ENCODE data around the gene TYROBP. TPM values are rescaled to one million over a fixed set of nuclear protein-coding genes. Genes with fewer than 3 reads are reported as not detected.

TYROBP gene
- total and polyA plus RNA-seq, 2 of the 4 experiments (the other 2 are of a cell fraction) = not detected

GRCh38 chr19:35901854-35902661 lies 6.0 kb downstream of the TYROBP start, which contains the start of gene HCST:
TSS of gene HCST (plus strand) at chr19:35902529. CDS start at chr19:35902594, 65 bp downstream.
- peak within 1 kb of the TSS; percentile 89 for H2AFZ ChIP-seq (replicated peaks; ENCODE audit: low read length, poor library complexity)
- H4K91ac ChIP-seq (ENCODE audit: insufficient read depth, low read depth, low read length) = peak within 1 kb of the TSS; percentile 91
- in situ Hi-C loops (cut with MboI; ENCODE audit: low sequenced_read_pairs) (no loop called here), dilution Hi-C loops (cut with HindIII; ENCODE audit: low sequenced_read_pairs, unreplicated experiment) (no loop called here), intact Hi-C loops (cut with micrococcal nuclease) (no loop called here)
- BruUV-seq (replicated peaks) = no TSS peak
- peak within 1 kb of the TSS; percentile 77 to 98 for H4K8ac ChIP-seq (ENCODE audit: low read depth in 2 of 2, low read length in 2 of 2)
- 50% methylated on average over 3 of the region's 6 CpGs; no CpG with 5 or more reads in 1 of the 2 experiments for WGBS, 2 experiments (ENCODE audit: extremely low coverage in 2 of 2, insufficient read length in 1 of 2)
- H3K79me1 ChIP-seq (ENCODE audit: low read depth in 1 of 2, low read length in 2 of 2) = peaks cover 13 to 28% of the 10 kb centered on the region in 2 experiments; a peak in 3 of 4 replicates
- peak within 1 kb of the TSS; percentile 81; the same call in 2 of the 3 replicates for H2BK15ac ChIP-seq (ENCODE audit: low read depth, low read length)
- no peaks in the 10 kb centered on the region for H3K27me3 ChIP-seq (ENCODE audit: control insufficient read depth, insufficient read depth, low read length)
- peaks cover 20% of the 10 kb centered on the region for H3K9me1 ChIP-seq (ENCODE audit: insufficient read depth, low read length)
- peak within 1 kb of the TSS; percentile 98 for H2AK5ac ChIP-seq (ENCODE audit: low read depth, low read length)
- peak within 1 kb of the TSS; percentile 25 for H3K4me2 ChIP-seq (ENCODE audit: low read depth, low read length)
- no peaks in the 10 kb centered on the region for H4K20me1 ChIP-seq (ENCODE audit: insufficient read depth, low read length)
- H2BK20ac ChIP-seq (ENCODE audit: low read depth, low read length) = peak within 1 kb of the TSS; percentile 94
- peak within 1 kb of the TSS; percentile 93 for H3K4ac ChIP-seq (ENCODE audit: low read depth, low read length)
- TF ChIP-seq CEBPB (IDR thresholded peaks at IDR 0.05; ENCODE audit: low read depth, low read length) (no peak), MAFK (IDR thresholded peaks at IDR 0.05; ENCODE audit: low read depth, low read length) (no peak), CTCF (conservative IDR thresholded peaks at IDR 0.05; ENCODE audit: low read depth, low read length) (no peak), USF2 (IDR thresholded peaks at IDR 0.05; ENCODE audit: low read depth, low read length) (no peak), RCOR1 (IDR thresholded peaks at IDR 0.05; ENCODE audit: insufficient replicate concordance, low read length) (no peak), RAD21 (IDR thresholded peaks at IDR 0.05; ENCODE audit: low read length) (no peak), FOS (IDR thresholded peaks at IDR 0.05; ENCODE audit: low read depth, low read length) (no peak), ELK1 (IDR thresholded peaks at IDR 0.05; ENCODE audit: borderline replicate concordance, low read depth, low read length) (no peak), MXI1 (IDR thresholded peaks at IDR 0.05; ENCODE audit: borderline replicate concordance, low read depth, low read length) (no peak), MAZ (IDR thresholded peaks at IDR 0.05; ENCODE audit: borderline replicate concordance, low read depth, low read length) (no peak), POLR2A (IDR thresholded peaks at IDR 0.05; ENCODE audit: low read depth, low read length) (no peak)
- H3K56ac ChIP-seq (ENCODE audit: extremely low read depth, insufficient read depth, low read length) = no peak within 1 kb of the TSS
- H4K5ac ChIP-seq (ENCODE audit: low read depth, low read length) = peak within 1 kb of the TSS; percentile 93
- peak within 1 kb of the TSS; percentile 75 for H3K23ac ChIP-seq (ENCODE audit: low read depth, low read length)
- peak within 1 kb of the TSS; percentile 83 for H2BK120ac ChIP-seq (ENCODE audit: low read depth, low read length)
- H3K9ac ChIP-seq (ENCODE audit: low read depth, low read length) = peak within 1 kb of the TSS; percentile 58
- peaks cover 4% of the 10 kb centered on the region; the same call in 1 of the 2 replicates for H3K36me3 ChIP-seq (ENCODE audit: control insufficient read depth, insufficient read depth, low read length)
- no peak for ATAC-seq (ENCODE audit: low read depth)
- peak within 1 kb of the TSS; percentile 72 for H3K27ac ChIP-seq (ENCODE audit: insufficient read depth, low read length)
- peak within 1 kb of the TSS; percentile 82 for H2BK5ac ChIP-seq (ENCODE audit: low read depth, low read length, poor library complexity, severe bottlenecking)
- H3K14ac ChIP-seq (replicated peaks; ENCODE audit: low read depth, low read length) = peak within 1 kb of the TSS; percentile 87
- DNase-seq = peak; percentile 22
- H3K18ac ChIP-seq (ENCODE audit: low read depth, low read length) = peak within 1 kb of the TSS; percentile 53
- no peaks in the 10 kb centered on the region for H3K9me3 ChIP-seq (ENCODE audit: control insufficient read depth, insufficient read depth, low read length)
- no peak within 1 kb of the TSS for H3K4me3 ChIP-seq (ENCODE audit: insufficient read depth, low read depth, low read length)
- POLR2A ChIA-PET (ENCODE audit: unreplicated experiment) = no interaction called here
- peaks cover 33% of the 10 kb centered on the region for H3K4me1 ChIP-seq (ENCODE audit: control insufficient read depth, insufficient read depth, low read length)
- CTCF ChIA-PET = no interaction called here
- H2AK9ac ChIP-seq (replicated peaks; ENCODE audit: low read depth, low read length, poor library complexity) = peak within 1 kb of the TSS; percentile 88
